Naive thymus-derived CD8-positive, alpha-beta T cell (primary cell): ENCODE data around the gene GOLGB1. TPM values are rescaled to one million over a fixed set of nuclear protein-coding genes. Genes with fewer than 3 reads are reported as not detected.
"Not testable (repeated sequence)": the region's sequence is repeated elsewhere in the genome, so short reads cannot be mapped to it uniquely, and the experiment has no call there.

Experiments used
- ATAC-seq, 2 donors: fragments of 150-1000 bp; cut with Tn5 transposase in 1 of 2; sonication (Bioruptor Pico), chemical (Tn5 transposase) in 1 of 2; 1 replicate in 1 of 2; 2 replicates in 1 of 2; pipeline ENCODE4 v1.10.0; 2021; ENCODE audit warnings: mild to moderate bottlenecking in 2 of 2, moderate library complexity in 2 of 2
- POLR2A ChIA-PET: fragments of 350-600 bp; sonication (Branson Sonifier 250); formaldehyde crosslinking; loops from one replicate; lab custom pipeline; 2021; ENCODE audit warnings: antibody characterized with exemption; lab: Charles Lee
- DNase-seq, 10 donors: peaks; one replicate each; pipeline versions ENCODE4 v3.0.0 to v3.0.0-alpha.2; 2020 to 2022
- H3K27ac Mint-ChIP-seq, 10 donors: one replicate each; pipeline ENCODE4 v1.8.0; 2020 to 2022; ENCODE audit warnings: mild to moderate bottlenecking in 10 of 10, mixed read lengths in 10 of 10, moderate library complexity in 4 of 10, inconsistent platforms in 1 of 10
- H3K27me3 Mint-ChIP-seq, 5 donors: one replicate each; pipeline ENCODE4 v1.8.0; 2021 to 2022; ENCODE audit warnings: mixed read lengths in 5 of 5
- H3K36me3 Mint-ChIP-seq, 3 donors: one replicate each; pipeline ENCODE4 v1.8.0; 2020 to 2022; ENCODE audit warnings: mixed read lengths in 3 of 3, mild to moderate bottlenecking in 2 of 3, inconsistent platforms in 1 of 3
- H3K4me1 Mint-ChIP-seq, 4 donors: one replicate each; pipeline ENCODE4 v1.8.0; 2021 to 2022; ENCODE audit warnings: mixed read lengths in 4 of 4
- H3K4me3 Mint-ChIP-seq, 10 donors: one replicate each; pipeline ENCODE4 v1.8.0; 2020 to 2022; ENCODE audit warnings: mild to moderate bottlenecking in 10 of 10, mixed read lengths in 10 of 10, moderate library complexity in 6 of 10, inconsistent platforms in 1 of 10
- H3K9me3 Mint-ChIP-seq, 9 donors: one replicate each; pipeline ENCODE4 v1.8.0; 2020 to 2022; ENCODE audit warnings: mixed read lengths in 9 of 9, mild to moderate bottlenecking in 3 of 9, inconsistent platforms in 1 of 9, moderate library complexity in 1 of 9
- polyA plus RNA-seq, 3 donors: library from polyadenylated mRNA; unstranded; fragments of 300-500 nt; fragmentation: Illumina TruSeq; gene quantifications; one replicate each; pipeline ENCODE4 v1.2.3, GENCODE V29; 2021
- total RNA-seq, 8 experiments: library from RNA in 2 of 8; stranded (reverse) in 2 of 8; gene quantifications; one replicate each; pipeline ENCODE4 v1.2.3 and lab custom pipeline; 2021 to 2026

GOLGB1 gene
- total RNA-seq (10 to 100 TPM; 36.4 to 38.4 TPM), polyA plus RNA-seq (1 to 10 TPM; 1.7 to 8.2 (median 2.8) TPM), total RNA-seq (lab: John Stamatoyannopoulos, UW) (124 to 410 (median 245) reads per million in 6 experiments)

- ATAC-seq: peak; percentile 91 to 93
- peak; percentile 81 to 98 (median 92) for DNase-seq
- H3K27me3 Mint-ChIP-seq: peaks cover 0 to 19% (median 14%) of the 10 kb centered on the region in 5 donors
- H3K36me3 Mint-ChIP-seq: no peaks in the 10 kb centered on the region
- H3K27ac Mint-ChIP-seq: peak within 1 kb of the TSS in 1 of 10 donors; percentile 79
- peaks cover 2 to 12% (median 11%) of the 10 kb centered on the region in 4 donors for H3K4me1 Mint-ChIP-seq
- POLR2A ChIA-PET: interaction anchor here (1.6 to 2.7 kb wide), 4 partner anchors 10 to 765 kb away, joined by 3 to 14 read pairs (median 4); partner anchors contain the start of genes HCLS1 and KPNA1
- H3K9me3 Mint-ChIP-seq: no peaks in the 10 kb centered on the region
- no peak within 1 kb of the TSS for H3K4me3 Mint-ChIP-seq
Measured at GRCh38 chr3:121749276-121750086, at the start of gene GOLGB1. Gene GOLGB1, minus strand, starts transcription at chr3:121749741. Its CDS starts 18,770 bp downstream, at chr3:121730971.

GRCh38 chr3:121796970-121797369 is 47.4 kb upstream of the GOLGB1 start:
- Mint-ChIP-seq H3K9me3 (no peaks in the 10 kb centered on the region), H3K36me3 (peaks cover 11 to 52% (median 18%) of the 10 kb centered on the region in 3 donors), H3K4me1 (peaks cover 0 to 27% (median 4%) of the 10 kb centered on the region in 4 donors), H3K4me3 (no peak overlapping the region), H3K27ac (no peak overlapping the region), H3K27me3 (no peaks in the 10 kb centered on the region)
- POLR2A ChIA-PET: no interaction called here
- ATAC-seq (no peak), DNase-seq (no peak)

- no peak for DNase-seq
- peaks cover 15 to 58% (median 24%) of the 10 kb centered on the region in 3 donors for H3K36me3 Mint-ChIP-seq
- peak overlapping the region in 1 of 10 donors; percentile 1 for H3K4me3 Mint-ChIP-seq
- H3K27me3 Mint-ChIP-seq: no peaks in the 10 kb centered on the region
- POLR2A ChIA-PET: no interaction called here
- no peak overlapping the region for H3K27ac Mint-ChIP-seq
- no peaks in the 10 kb centered on the region for H3K9me3 Mint-ChIP-seq
- H3K4me1 Mint-ChIP-seq: peaks cover 0 to 17% (median 0%) of the 10 kb centered on the region in 4 donors
- ATAC-seq: no peak
Measured at GRCh38 chr3:121794264-121794983, 44.9 kb upstream of the GOLGB1 start.

GRCh38 chr3:121793078-121793477 is 43.5 kb upstream of the GOLGB1 start:
- POLR2A ChIA-PET: no interaction called here
- Mint-ChIP-seq H3K36me3 (peaks cover 23 to 64% (median 36%) of the 10 kb centered on the region in 3 donors), H3K27me3 (no peaks in the 10 kb centered on the region), H3K9me3 (no peaks in the 10 kb centered on the region), H3K4me3 (peak overlapping the region in 2 of 10 donors; percentile 19 to 63), H3K4me1 (peaks cover 0 to 17% (median 0%) of the 10 kb centered on the region in 4 donors), H3K27ac (peak overlapping the region in 3 of 10 donors; percentile 36 to 78 (median 75))
- DNase-seq (no peak), ATAC-seq (no peak)

- DNase-seq (no peak), ATAC-seq (no peak)
- Mint-ChIP-seq H3K4me3 (no peak overlapping the region), H3K36me3 (peaks cover 21 to 89% (median 40%) of the 10 kb centered on the region in 3 donors), H3K27me3 (no peaks in the 10 kb centered on the region), H3K9me3 (no peaks in the 10 kb centered on the region), H3K27ac (peak overlapping the region in 1 of 10 donors; percentile 10), H3K4me1 (no peaks in the 10 kb centered on the region)
- POLR2A ChIA-PET: no interaction called here
Measured at GRCh38 chr3:121786485-121786884, 36.9 kb upstream of the GOLGB1 start.

- Mint-ChIP-seq H3K27ac (peak overlapping the region in 2 of 10 donors; percentile 38 to 58), H3K36me3 (peaks cover 25 to 95% (median 50%) of the 10 kb centered on the region in 3 donors)
- H3K9me3 Mint-ChIP-seq, DNase-seq, H3K27me3 Mint-ChIP-seq, POLR2A ChIA-PET, H3K4me1 Mint-ChIP-seq, H3K4me3 Mint-ChIP-seq, ATAC-seq: not testable (repeated sequence)
Measured at GRCh38 chr3:121782784-121783183, 33.2 kb upstream of the GOLGB1 start.

- peaks cover 0 to 2% (median 0%) of the 10 kb centered on the region in 4 donors for H3K4me1 Mint-ChIP-seq
- H3K27ac Mint-ChIP-seq: no peak overlapping the region
- peaks cover 27 to 94% (median 51%) of the 10 kb centered on the region in 3 donors for H3K36me3 Mint-ChIP-seq
- no peak for DNase-seq
- H3K9me3 Mint-ChIP-seq: no peaks in the 10 kb centered on the region
- H3K27me3 Mint-ChIP-seq: no peaks in the 10 kb centered on the region
- POLR2A ChIA-PET: no interaction called here
- H3K4me3 Mint-ChIP-seq: no peak overlapping the region
- ATAC-seq: no peak
Measured at GRCh38 chr3:121781611-121782010, 32.1 kb upstream of the GOLGB1 start.

- H3K4me1 Mint-ChIP-seq, POLR2A ChIA-PET, ATAC-seq, H3K4me3 Mint-ChIP-seq, DNase-seq, H3K27me3 Mint-ChIP-seq, H3K27ac Mint-ChIP-seq: not testable (repeated sequence)
- Mint-ChIP-seq H3K9me3 (peaks cover 0 to 13% (median 0%) of the 10 kb centered on the region in 9 donors), H3K36me3 (peaks cover 32 to 91% (median 70%) of the 10 kb centered on the region in 3 donors)
Measured at GRCh38 chr3:121775095-121775494, 25.6 kb upstream of the GOLGB1 start.

- no peak for DNase-seq
- Mint-ChIP-seq H3K9me3 (no peaks in the 10 kb centered on the region), H3K27ac (no peak overlapping the region), H3K4me3 (no peak overlapping the region), H3K36me3 (peaks cover 8 to 57% (median 33%) of the 10 kb centered on the region in 3 donors), H3K27me3 (no peaks in the 10 kb centered on the region), H3K4me1 (peaks cover 0 to 2% (median 0%) of the 10 kb centered on the region in 4 donors)
- POLR2A ChIA-PET: no interaction called here
- no peak for ATAC-seq
Measured at GRCh38 chr3:121769246-121769645, 19.7 kb upstream of the GOLGB1 start.

- Mint-ChIP-seq H3K9me3 (no peaks in the 10 kb centered on the region), H3K4me1 (peaks cover 0 to 2% (median 0%) of the 10 kb centered on the region in 4 donors), H3K27ac (no peak overlapping the region), H3K4me3 (no peak overlapping the region), H3K36me3 (peaks cover 4 to 49% (median 25%) of the 10 kb centered on the region in 3 donors), H3K27me3 (no peaks in the 10 kb centered on the region)
- POLR2A ChIA-PET: no interaction called here
- no peak for DNase-seq
- no peak for ATAC-seq
Measured at GRCh38 chr3:121768452-121768851, 18.9 kb upstream of the GOLGB1 start.

GRCh38 chr3:121759541-121760202 is 10.1 kb upstream of the GOLGB1 start:
- H3K27ac Mint-ChIP-seq: no peak overlapping the region
- H3K4me3 Mint-ChIP-seq: no peak overlapping the region
- peaks cover 0 to 3% (median 0%) of the 10 kb centered on the region in 4 donors for H3K4me1 Mint-ChIP-seq
- peaks cover 3 to 22% (median 6%) of the 10 kb centered on the region in 5 donors for H3K27me3 Mint-ChIP-seq
- POLR2A ChIA-PET: interaction anchor here (1.2 kb wide), 1 partner anchor 10 kb away, joined by 5 read pairs; the partner anchor contains the start of gene GOLGB1
- ATAC-seq (no peak), DNase-seq (no peak)
- no peaks in the 10 kb centered on the region for H3K36me3 Mint-ChIP-seq
- no peaks in the 10 kb centered on the region for H3K9me3 Mint-ChIP-seq
